HepG2 (cell line): ENCODE data around the gene ARHGAP30. TPM values are rescaled to one million over a fixed set of nuclear protein-coding genes. Genes with fewer than 3 reads are reported as not detected.

Experiments
- EP300 ChIP-seq, 3 experiments: sonication (generic) in 1 of 3; formaldehyde crosslinking in 1 of 3; IDR thresholded peaks; 2 replicates each; pipeline versions ENCODE4 v1.5.1 to v1.6.1; 2011 to 2020; ENCODE audit warnings: low read depth in 2 of 3, low read length in 2 of 3, borderline replicate concordance in 1 of 3, improper control_type of control experiment in 1 of 3, mild to moderate bottlenecking in 1 of 3, missing genetic modification reagents in 1 of 3, moderate library complexity in 1 of 3
- FOSL2 ChIP-seq: sonication (generic); formaldehyde crosslinking; IDR thresholded peaks from 2 replicates; pipeline ENCODE4 v1.4.0; 2020; ENCODE audit warnings: missing genetic modification reagents
- FOXK1 ChIP-seq: sonication (generic); formaldehyde crosslinking; IDR thresholded peaks from 2 replicates; pipeline ENCODE4 v1.4.0; 2020; ENCODE audit warnings: low read depth, missing genetic modification reagents, borderline replicate concordance
- IRF1 ChIP-seq: sonication (generic); formaldehyde crosslinking; IDR thresholded peaks from 2 replicates; pipeline ENCODE4 v1.4.0; 2020; ENCODE audit warnings: low read depth, mild to moderate bottlenecking, missing genetic modification reagents
- JUND ChIP-seq: sonication (generic); formaldehyde crosslinking; IDR thresholded peaks from 2 replicates; pipeline ENCODE4 v1.8.0; 2022; ENCODE audit warnings: mild to moderate bottlenecking, missing genetic modification reagents
- PHF20 ChIP-seq: sonication (generic); formaldehyde crosslinking; IDR thresholded peaks from 2 replicates; pipeline ENCODE4 v1.5.0; 2020; ENCODE audit warnings: mild to moderate bottlenecking, missing genetic modification reagents
- RERE ChIP-seq: IDR thresholded peaks from 2 replicates; pipeline ENCODE4 v1.6.1; 2016; ENCODE audit warnings: low read depth, missing genetic modification reagents, missing compliant biosample characterization
- SP2 ChIP-seq: sonication (generic); formaldehyde crosslinking; IDR thresholded peaks from 2 replicates; pipeline ENCODE4 v1.5.1; 2020; ENCODE audit warnings: mild to moderate bottlenecking, missing genetic modification reagents
- TFE3 ChIP-seq: IDR thresholded peaks from 2 replicates; pipeline ENCODE4 v1.6.1; 2016
- ZBTB14 ChIP-seq: sonication (generic); formaldehyde crosslinking; IDR thresholded peaks from 2 replicates; pipeline ENCODE4 v1.4.0; 2020; ENCODE audit warnings: missing genetic modification reagents
- ZSCAN21 ChIP-seq: sonication (generic); formaldehyde crosslinking; IDR thresholded peaks from 2 replicates; pipeline ENCODE4 v1.8.0; 2022; ENCODE audit warnings: mild to moderate bottlenecking, missing genetic modification reagents, moderate library complexity, borderline replicate concordance
- polyA plus RNA-seq, 8 experiments: library from polyadenylated mRNA; depleted of rRNA in 3 of 8; stranded (reverse) in 7 of 8; unstranded in 1 of 8; fragments of >200 nt; fragmentation: Illumina TruSeq in 4 of 8; extraction: Trizol in 4 of 8; gene quantifications; 2 replicates each; pipeline versions ENCODE4 v1.2.1 to v1.2.3, GENCODE V29; 2011 to 2016; ENCODE audit warnings: low read depth in 4 of 8, missing spikeins in 1 of 8, mixed read lengths in 1 of 8; ENCODE audit not compliant: insufficient read depth in 1 of 8
- total RNA-seq, 5 experiments: library from RNA; depleted of rRNA; stranded (reverse); fragments of >200 nt; fragmentation: Illumina TruSeq; extraction: Trizol; gene quantifications; 2 replicates each; pipeline ENCODE4 v1.2.3, GENCODE V29; 2016; ENCODE audit warnings: low read depth in 1 of 5
- TF ChIP-seq, protein P1 (sequence below): sonication (generic); formaldehyde crosslinking; IDR thresholded peaks from 2 replicates; pipeline ENCODE4 v1.5.1; 2020; ENCODE audit warnings: mild to moderate bottlenecking, missing genetic modification reagents, moderate library complexity
- TF ChIP-seq, protein P2 (sequence below): IDR thresholded peaks from 2 replicates; pipeline ENCODE4 v1.6.1; 2016; ENCODE audit warnings: low read depth, borderline replicate concordance

The ARHGAP30 gene
- total and polyA plus RNA-seq, 2 of the 13 experiments (the other 11 are each of a cell fraction or from before 2014, with no cell fraction given), result 0.13 to 0.20 TPM

DNA sequence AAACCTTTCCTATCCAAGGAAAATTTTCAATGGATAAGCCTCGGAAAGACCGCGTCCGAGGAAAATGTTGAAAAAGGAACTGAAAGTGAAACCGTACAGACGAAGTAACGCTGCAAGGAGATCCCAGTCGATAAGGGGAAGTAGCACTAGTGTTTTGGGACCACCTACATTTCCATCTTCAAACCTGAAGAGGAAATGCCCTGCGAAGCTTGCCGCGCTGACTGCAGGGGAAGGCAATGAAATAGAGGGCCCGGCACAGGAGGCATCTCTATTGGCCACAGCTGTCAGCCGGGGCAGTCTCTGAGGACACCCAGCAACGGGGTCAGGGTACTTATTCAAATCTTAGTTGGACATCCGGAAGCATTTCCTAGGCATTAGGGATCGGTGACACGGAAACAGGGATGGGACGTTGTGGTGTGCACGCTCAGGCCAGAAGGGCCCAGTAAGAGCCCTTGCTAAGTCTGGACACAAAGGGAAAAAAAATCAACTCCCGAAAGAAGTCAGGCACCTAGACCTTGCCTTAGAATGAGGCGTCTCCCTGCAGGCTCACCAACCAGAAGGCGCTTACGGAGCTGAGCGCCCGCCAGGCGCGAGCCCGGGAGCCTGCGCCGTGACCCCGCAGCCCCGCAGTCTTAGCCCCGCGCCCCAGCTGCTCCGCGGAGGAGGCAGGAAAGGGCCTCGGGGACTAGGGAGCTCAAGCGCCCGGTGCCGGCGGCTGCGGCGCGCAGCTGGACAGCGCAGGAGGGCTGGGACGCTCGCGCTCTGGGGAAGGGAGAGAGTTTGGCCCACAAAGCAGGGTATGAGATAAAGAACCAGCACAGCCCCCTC is 24.6 kb downstream of the ARHGAP30 start (continued):
- TF ChIP-seq RERE (no peak), ZSCAN21 (0 out of 2 replicates have a peak, but pooled peaks have one; percentile 41), SP2 (CRISPR knock-in tag) (no peak), PHF20 (peak; percentile 22; the same call in 1 of the 2 replicates), IRF1 (CRISPR knock-in tag) (peak; percentile 64; the same call in 1 of the 2 replicates), FOXK1 (CRISPR knock-in tag) (no peak), ZBTB14 (0 out of 2 replicates have a peak, but pooled peaks have one; percentile 27), FOSL2 (CRISPR knock-in tag) (no peak), TFE3 (no peak), JUND (CRISPR knock-in tag) (no peak), EP300 (IDR thresholded peaks at IDR 0.05; ENCODE audit: low read depth in 2 of 2, low read length in 2 of 2) (no peak), EP300 (CRISPR knock-in tag; IDR thresholded peaks at IDR 0.05; ENCODE audit: borderline replicate concordance) (no peak)
- TF ChIP-seq, protein P1, sequence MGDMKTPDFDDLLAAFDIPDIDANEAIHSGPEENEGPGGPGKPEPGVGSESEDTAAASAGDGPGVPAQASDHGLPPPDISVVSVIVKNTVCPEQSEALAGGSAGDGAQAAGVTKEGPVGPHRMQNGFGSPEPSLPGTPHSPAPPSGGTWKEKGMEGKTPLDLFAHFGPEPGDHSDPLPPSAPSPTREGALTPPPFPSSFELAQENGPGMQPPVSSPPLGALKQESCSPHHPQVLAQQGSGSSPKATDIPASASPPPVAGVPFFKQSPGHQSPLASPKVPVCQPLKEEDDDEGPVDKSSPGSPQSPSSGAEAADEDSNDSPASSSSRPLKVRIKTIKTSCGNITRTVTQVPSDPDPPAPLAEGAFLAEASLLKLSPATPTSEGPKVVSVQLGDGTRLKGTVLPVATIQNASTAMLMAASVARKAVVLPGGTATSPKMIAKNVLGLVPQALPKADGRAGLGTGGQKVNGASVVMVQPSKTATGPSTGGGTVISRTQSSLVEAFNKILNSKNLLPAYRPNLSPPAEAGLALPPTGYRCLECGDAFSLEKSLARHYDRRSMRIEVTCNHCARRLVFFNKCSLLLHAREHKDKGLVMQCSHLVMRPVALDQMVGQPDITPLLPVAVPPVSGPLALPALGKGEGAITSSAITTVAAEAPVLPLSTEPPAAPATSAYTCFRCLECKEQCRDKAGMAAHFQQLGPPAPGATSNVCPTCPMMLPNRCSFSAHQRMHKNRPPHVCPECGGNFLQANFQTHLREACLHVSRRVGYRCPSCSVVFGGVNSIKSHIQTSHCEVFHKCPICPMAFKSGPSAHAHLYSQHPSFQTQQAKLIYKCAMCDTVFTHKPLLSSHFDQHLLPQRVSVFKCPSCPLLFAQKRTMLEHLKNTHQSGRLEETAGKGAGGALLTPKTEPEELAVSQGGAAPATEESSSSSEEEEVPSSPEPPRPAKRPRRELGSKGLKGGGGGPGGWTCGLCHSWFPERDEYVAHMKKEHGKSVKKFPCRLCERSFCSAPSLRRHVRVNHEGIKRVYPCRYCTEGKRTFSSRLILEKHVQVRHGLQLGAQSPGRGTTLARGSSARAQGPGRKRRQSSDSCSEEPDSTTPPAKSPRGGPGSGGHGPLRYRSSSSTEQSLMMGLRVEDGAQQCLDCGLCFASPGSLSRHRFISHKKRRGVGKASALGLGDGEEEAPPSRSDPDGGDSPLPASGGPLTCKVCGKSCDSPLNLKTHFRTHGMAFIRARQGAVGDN, result peak; percentile 82
- TF ChIP-seq, protein P2, sequence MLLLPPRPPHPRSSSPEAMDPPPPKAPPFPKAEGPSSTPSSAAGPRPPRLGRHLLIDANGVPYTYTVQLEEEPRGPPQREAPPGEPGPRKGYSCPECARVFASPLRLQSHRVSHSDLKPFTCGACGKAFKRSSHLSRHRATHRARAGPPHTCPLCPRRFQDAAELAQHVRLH (CRISPR knock-in tag), result 0 out of 2 replicates have a peak, but pooled peaks have one; percentile 51
